Panc1 (cell line): ENCODE results near the gene LETM1. TPM values are rescaled to one million over a fixed set of nuclear protein-coding genes. Genes with fewer than 3 reads are reported as not detected.
A peak's percentile ranks its signal among the peaks of the same experiment; 100 is the strongest.

Source experiments
- ATAC-seq: fragments of 200-7000 bp; cut with Tn5 transposase; 2 replicates; pipeline ENCODE4 v1.9.1; 2020; ENCODE audit warnings: mild to moderate bottlenecking, moderate library complexity
- BruUV-seq: library from RNA; stranded (reverse); fragments of 400-500 nt; replicated peaks from 2 replicates; lab custom pipeline; 2021; lab: Mats Ljungman, UMichigan
- CTCF ChIA-PET: fragments of 300-600 bp; sonication (Branson Sonifier 250); formaldehyde crosslinking; loops from one replicate; lab custom pipeline; 2022; ENCODE audit warnings: antibody characterized with exemption; lab: Charles Lee
- POLR2A ChIA-PET: fragments of 300-600 bp; sonication (Branson Sonifier 250); formaldehyde crosslinking; loops from one replicate; lab custom pipeline; 2022; ENCODE audit warnings: antibody characterized with exemption; lab: Charles Lee
- DNase-seq: peaks from one replicate; pipeline ENCODE4 v3.0.0-alpha.2; 2010; ENCODE audit warnings: low read depth, low spot score
- H3K27ac ChIP-seq: 2 replicates; pipeline ENCODE4 v1.5.1; 2011; ENCODE audit warnings: mild to moderate bottlenecking, low read length, inconsistent platforms
- H3K27me3 ChIP-seq: fragments of 200-500 bp; sonication (Bioruptor generic); 2 replicates; pipeline ENCODE4 v1.6.0; 2014; ENCODE audit warnings: low read length, inconsistent platforms; ENCODE audit not compliant: control insufficient read depth, insufficient read depth
- H3K36me3 ChIP-seq: fragments of 200-500 bp; sonication (Bioruptor generic); 2 replicates; pipeline ENCODE4 v1.5.1; 2014; ENCODE audit warnings: inconsistent platforms, mild to moderate bottlenecking, low read length, moderate library complexity; ENCODE audit not compliant: control insufficient read depth, insufficient read depth
- H3K4me1 ChIP-seq: 2 replicates; pipeline ENCODE4 v1.5.1; 2011; ENCODE audit warnings: inconsistent platforms, mild to moderate bottlenecking, low read length, moderate library complexity; ENCODE audit not compliant: control insufficient read depth, insufficient read depth
- H3K4me3 ChIP-seq, 2 experiments: 2 replicates each; pipeline ENCODE4 v1.5.1; 2011 to 2012; ENCODE audit warnings: low read depth in 2 of 2, low read length in 2 of 2, mild to moderate bottlenecking in 2 of 2, inconsistent platforms in 1 of 2, moderate library complexity in 1 of 2
- H3K9me3 ChIP-seq: fragments of 200-500 bp; sonication (Bioruptor generic); 2 replicates; pipeline ENCODE4 v1.5.1; 2014; ENCODE audit warnings: low read depth, mild to moderate bottlenecking, inconsistent platforms, low read length, moderate library complexity; ENCODE audit not compliant: control insufficient read depth, insufficient read depth
- CTCF ChIP-seq: fragments of 450-650 bp; IDR thresholded peaks from 2 replicates; pipeline ENCODE4 v1.5.1; 2017; ENCODE audit warnings: mild to moderate bottlenecking
- POLR2AphosphoS5 ChIP-seq: IDR thresholded peaks from 2 replicates; pipeline ENCODE4 v1.6.1; 2012; ENCODE audit warnings: mild to moderate bottlenecking, low read depth, low read length, moderate library complexity
- REST ChIP-seq, 2 experiments: IDR thresholded peaks; 2 replicates each; pipeline ENCODE4 v1.6.1; 2011 to 2012; ENCODE audit warnings: low read depth in 2 of 2, control low read depth in 1 of 2, low read length in 1 of 2, mild to moderate bottlenecking in 1 of 2, moderate library complexity in 1 of 2; ENCODE audit not compliant: insufficient read depth in 1 of 2
- SIN3A ChIP-seq: IDR thresholded peaks from 2 replicates; pipeline ENCODE4 v1.6.1; 2012; ENCODE audit warnings: low read depth, mild to moderate bottlenecking, low read length, moderate library complexity, borderline replicate concordance; ENCODE audit not compliant: insufficient read depth
- TCF7L2 ChIP-seq: IDR thresholded peaks from 2 replicates; pipeline ENCODE4 v1.6.1; 2011; ENCODE audit warnings: mild to moderate bottlenecking, low read depth, low read length, inconsistent platforms
- in situ Hi-C: cut with HindIII; loops from 2 replicates; pipeline ENCODE4 v1.10.0; 2016; ENCODE audit warnings: low sequenced_read_pairs, low pct_unique_long_range_greater_than_20kb
- intact Hi-C: fragments of 100-400 bp; cut with micrococcal nuclease; formaldehyde crosslinking; loops from one replicate; pipeline ENCODE4 v1.10.0; 2022; ENCODE audit not compliant: unreplicated experiment
- total RNA-seq: library from RNA; stranded (reverse); gene quantifications from one replicate; pipeline ENCODE4 v1.2.1, GENCODE V29; 2021; ENCODE audit not compliant: unreplicated experiment

Gene LETM1
- total RNA-seq, 1 experiment from 2014 or later = 67.6 TPM

DNA sequence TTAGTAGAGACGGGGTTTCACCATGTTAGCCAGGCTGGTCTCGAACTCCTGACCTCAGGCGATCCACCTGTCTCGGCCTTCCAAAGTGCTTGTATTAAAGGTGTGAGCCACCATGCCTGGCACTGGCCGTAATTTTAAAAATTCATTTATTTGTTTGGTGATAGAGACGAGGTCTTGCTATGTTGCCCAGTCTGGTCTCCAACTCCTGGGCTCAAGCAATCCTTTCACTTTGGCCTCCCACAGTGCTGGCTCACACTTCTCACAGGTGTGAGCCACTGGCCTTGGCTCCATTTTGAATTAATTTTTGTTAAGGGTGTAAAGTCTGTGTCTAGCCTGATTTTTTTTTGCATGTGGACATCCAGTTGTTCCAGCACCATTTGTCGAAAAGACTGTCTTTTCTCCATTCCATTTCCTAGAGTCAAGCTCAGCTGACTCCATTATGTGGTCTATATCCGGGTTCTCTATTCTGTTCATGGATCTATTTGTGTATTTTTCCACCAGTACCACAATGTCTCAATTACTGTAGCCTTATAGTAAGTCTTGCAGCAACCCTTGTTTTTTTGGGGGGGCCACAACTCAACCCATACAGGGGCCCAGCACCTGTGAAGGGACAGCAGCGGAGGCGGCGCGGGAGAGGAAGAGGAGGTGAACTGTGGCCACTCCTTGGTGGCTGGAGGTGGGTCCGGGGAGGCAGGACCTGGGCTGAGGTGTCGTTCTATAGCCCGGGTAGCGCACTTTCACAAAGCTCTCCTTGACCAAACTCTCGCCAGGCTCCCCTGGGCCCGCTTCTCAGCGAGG is 13.8 kb upstream of the LETM1 start:
- H3K36me3 ChIP-seq = no peaks in the 10 kb centered on the region
- ChIA-PET CTCF (no interaction called here), POLR2A (no interaction called here)

DNA sequence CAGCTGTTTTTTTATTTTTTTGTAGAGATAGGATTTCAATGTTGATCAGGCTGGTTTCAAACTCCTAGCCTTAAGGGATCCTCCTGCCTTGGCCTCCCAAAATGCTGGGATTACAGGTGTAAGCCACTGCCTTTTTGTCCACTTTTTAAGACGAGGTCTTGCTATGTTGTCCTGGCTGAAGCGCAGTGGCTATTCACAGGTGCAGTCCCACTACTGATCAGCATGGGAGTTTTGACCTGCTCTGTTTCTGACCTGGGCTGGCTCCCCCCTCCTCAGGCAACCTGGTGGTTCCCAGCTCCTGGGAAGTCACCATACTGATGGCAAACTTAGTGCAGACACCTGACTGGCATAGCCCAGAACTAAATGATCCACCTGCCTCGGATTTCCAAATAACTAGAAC is 13.0 kb upstream of the LETM1 start:
- CTCF ChIA-PET = no interaction called here
- no peak for ATAC-seq

More for the DNA sequence above, 13.8 kb upstream of the LETM1 start:
- TSS peak; percentile 95 for BruUV-seq
- TF ChIP-seq POLR2AphosphoS5 (no peak), CTCF (no peak)
- Histone ChIP-seq H3K4me1 (peaks cover 18% of the 10 kb centered on the region), H3K4me3 (peak overlapping the region; percentile 57 to 65), H3K9me3 (no peaks in the 10 kb centered on the region), H3K27me3 (no peaks in the 10 kb centered on the region), H3K27ac (peak overlapping the region; percentile 84)
- DNase-seq (no peak), ATAC-seq (peak; percentile 18)
- intact Hi-C loops = no loop called here
- in situ Hi-C loops = no loop called here

DNA sequence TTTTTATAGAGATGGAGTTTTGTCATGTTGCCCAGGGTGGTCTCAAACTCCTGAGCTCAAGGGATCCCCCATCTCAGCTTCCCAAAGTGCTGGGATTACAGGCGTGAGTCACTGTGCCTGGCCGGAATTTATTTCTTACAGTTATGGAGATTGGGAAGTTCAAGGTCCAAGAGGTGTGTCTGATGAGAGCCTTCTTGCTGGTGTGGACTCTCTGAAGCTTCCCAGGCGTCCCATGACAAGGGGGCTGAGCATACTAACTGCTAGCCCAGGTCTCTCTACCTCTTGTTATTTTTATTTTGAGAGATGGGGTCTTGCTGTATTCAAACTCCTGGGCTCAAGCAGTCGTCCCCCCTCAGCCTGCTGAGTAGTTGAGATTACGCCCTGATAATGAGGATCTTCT is 12.3 kb upstream of the LETM1 start:
- Histone ChIP-seq H3K4me1 (peaks cover 5% of the 10 kb centered on the region), H3K9me3 (no peaks in the 10 kb centered on the region), H3K27ac (no peak overlapping the region), H3K36me3 (no peaks in the 10 kb centered on the region), H3K27me3 (no peaks in the 10 kb centered on the region), H3K4me3 (no peak overlapping the region)
- ATAC-seq (no peak), DNase-seq (no peak)
- ChIA-PET POLR2A (no interaction called here), CTCF (no interaction called here)
- BruUV-seq = no TSS peak
- in situ Hi-C loops (no loop called here), intact Hi-C loops (no loop called here)
- TF ChIP-seq CTCF = no peak
- no peak for TF ChIP-seq SIN3A
- TF ChIP-seq POLR2AphosphoS5 = no peak
- TF ChIP-seq TCF7L2 = no peak
- TF ChIP-seq REST (IDR thresholded peaks at IDR 0.05; ENCODE audit: insufficient read depth in 1 of 2, low read depth in 2 of 2, low read length in 1 of 2) = no peak

More for the DNA sequence above, 13.0 kb upstream of the LETM1 start:
- in situ Hi-C loops (no loop called here), intact Hi-C loops (no loop called here)
- DNase-seq = no peak
- no peak for TF ChIP-seq SIN3A
- Histone ChIP-seq H3K36me3 (no peaks in the 10 kb centered on the region), H3K4me3 (no peak overlapping the region), H3K4me1 (peaks cover 11% of the 10 kb centered on the region), H3K9me3 (no peaks in the 10 kb centered on the region), H3K27me3 (no peaks in the 10 kb centered on the region), H3K27ac (no peak overlapping the region)
- POLR2A ChIA-PET = no interaction called here
- BruUV-seq = no TSS peak
